ENCODE data around the gene PCNT.
A peak's percentile ranks its signal among the peaks of the same experiment; 100 is the strongest.
"Not testable (repeated sequence)": the region's sequence is repeated elsewhere in the genome, so short reads cannot be mapped to it uniquely, and the experiment has no call there.

PCNT gene

GRCh38 chr21:46381541-46381940 lies 57.6 kb downstream of the PCNT start:
- no peak for DNase-seq (ENCODE audit: low read depth)

GRCh38 chr21:46384556-46384955 lies 60.6 kb downstream of the PCNT start:
- DNase-seq (ENCODE audit: low read depth): no peak

DNA sequence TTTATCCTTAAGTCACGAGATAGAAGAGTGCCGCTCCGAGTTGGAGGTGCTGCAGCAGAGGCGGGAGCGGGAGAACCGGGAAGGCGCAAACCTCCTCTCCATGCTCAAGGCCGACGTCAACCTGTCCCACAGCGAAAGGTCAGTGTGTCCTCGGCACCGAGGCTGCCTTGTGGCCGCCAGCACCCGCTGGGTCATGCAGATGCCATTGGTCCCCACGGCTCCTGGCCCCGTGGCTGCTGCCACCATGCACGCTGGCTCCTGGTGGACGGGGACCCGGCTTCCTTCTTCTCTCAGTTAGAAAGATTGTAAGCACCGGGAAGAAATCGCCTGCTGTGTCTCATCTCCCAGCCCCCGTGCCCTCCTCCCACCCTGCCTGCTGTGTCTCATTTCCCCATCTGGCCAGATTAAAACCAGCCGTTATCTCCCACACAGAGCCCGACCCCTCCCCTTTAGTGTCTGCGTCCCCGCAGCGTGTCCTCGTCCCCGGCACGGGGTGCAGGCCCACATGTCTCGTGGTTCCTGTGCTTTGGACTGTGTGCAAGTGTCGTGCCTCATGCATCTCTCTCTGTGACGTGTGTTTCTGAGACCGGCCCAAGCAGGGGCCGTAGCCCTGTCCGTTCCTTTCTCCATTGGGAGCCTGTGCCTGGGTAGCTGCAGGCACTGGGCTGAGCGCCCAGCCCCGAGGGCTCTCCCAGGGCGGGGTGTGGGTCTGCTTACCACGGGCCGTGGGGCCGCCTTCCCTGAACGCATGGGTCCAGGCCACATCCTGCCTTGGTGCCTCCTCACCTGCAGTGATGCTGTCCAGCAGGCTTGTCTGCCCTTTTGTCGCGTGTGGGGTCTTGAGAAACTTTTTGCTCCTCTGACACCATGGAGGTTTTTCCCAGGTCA lies 62.1 kb downstream of the PCNT start:
- DNase-seq (ENCODE audit: low read depth): no peak

GRCh38 chr21:46386734-46387088 lies 62.8 kb downstream of the PCNT start:
- DNase-seq (ENCODE audit: low read depth): no peak

DNA sequence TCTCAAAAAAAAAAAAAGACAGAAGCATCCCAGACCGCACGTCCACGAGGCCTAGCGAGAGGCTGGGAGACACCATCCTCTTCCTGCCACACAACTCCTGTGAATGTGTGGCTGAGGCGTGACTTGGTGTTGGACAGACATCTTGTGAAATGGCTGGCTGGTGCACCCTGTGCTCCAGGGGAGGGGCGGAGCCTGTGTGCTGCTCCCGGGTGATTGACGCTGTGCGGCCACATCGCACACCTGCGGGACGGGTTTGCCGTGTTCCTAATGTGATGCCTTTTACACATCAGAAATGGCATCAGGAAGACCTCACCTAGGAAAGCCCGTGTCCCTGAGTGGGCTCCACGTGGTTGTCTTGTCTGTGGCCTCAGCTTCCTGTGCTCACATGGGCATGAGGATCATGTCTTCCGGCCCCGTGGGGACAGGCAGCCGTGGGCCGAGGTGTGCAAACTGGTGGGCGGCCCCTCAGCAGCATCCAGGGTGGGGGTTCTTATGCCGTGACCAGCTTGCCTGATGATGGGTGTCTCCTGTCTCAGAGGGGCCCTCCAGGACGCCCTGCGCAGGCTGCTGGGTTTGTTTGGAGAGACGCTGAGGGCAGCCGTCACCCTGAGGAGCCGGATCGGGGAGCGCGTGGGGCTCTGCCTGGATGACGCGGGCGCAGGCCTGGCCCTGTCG lies 64.4 kb downstream of the PCNT start:
- no peak for DNase-seq (ENCODE audit: low read depth)

- DNase-seq (ENCODE audit: low read depth): no peak
These were observed 64.9 kb downstream of the PCNT start for GRCh38 chr21:46388896-46389295.

GRCh38 chr21:46390603-46391545 lies 66.9 kb downstream of the PCNT start:
- no peak for DNase-seq (ENCODE audit: low read depth)

- DNase-seq (ENCODE audit: low read depth): no peak
These were observed 67.8 kb downstream of the PCNT start for GRCh38 chr21:46391773-46392172.

GRCh38 chr21:46392921-46393320 lies 69.0 kb downstream of the PCNT start:
- DNase-seq (ENCODE audit: low read depth): peak; percentile 68

- no peak for DNase-seq (ENCODE audit: low read depth)
These were observed 69.5 kb downstream of the PCNT start for GRCh38 chr21:46393451-46393940.

DNA sequence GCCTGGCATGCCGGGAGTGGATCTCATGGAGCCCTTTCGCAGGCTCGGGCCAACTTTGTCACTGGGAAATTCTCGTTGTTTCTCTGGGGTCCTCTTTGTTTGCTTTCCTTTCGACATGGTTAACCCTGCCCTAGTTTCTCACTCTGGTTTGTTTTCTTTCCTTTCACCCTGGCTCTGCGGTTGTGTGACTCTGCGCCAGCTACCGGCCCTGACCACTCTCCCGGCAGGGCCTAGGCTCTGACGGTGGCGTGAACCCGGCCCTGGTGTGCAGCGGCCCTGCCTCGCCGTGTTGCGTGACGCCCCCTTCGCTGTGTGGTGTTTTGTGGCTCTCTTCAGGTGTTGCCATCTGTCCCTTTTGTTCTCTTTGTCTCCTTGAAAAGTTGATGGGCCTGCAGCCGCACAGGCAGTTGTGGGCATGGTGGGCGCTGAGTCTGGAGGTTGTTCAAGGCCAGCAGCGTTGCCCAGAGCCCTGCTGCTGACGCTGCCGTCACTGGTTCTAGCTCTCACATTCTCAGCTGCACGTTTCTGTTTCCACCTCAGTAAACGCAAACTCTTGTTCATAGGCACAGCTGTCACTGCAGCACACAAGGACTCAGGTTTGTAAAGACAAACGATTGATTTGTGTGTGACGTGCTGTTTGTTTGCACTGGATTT lies 70.1 kb downstream of the PCNT start:
- peak; percentile 41 for DNase-seq (ENCODE audit: low read depth)

GRCh38 chr21:46394595-46395104 lies 70.7 kb downstream of the PCNT start:
- no peak for DNase-seq (ENCODE audit: low read depth)

- no peak for DNase-seq (ENCODE audit: low read depth)
These were observed 73.4 kb downstream of the PCNT start for GRCh38 chr21:46397211-46397905.

DNA sequence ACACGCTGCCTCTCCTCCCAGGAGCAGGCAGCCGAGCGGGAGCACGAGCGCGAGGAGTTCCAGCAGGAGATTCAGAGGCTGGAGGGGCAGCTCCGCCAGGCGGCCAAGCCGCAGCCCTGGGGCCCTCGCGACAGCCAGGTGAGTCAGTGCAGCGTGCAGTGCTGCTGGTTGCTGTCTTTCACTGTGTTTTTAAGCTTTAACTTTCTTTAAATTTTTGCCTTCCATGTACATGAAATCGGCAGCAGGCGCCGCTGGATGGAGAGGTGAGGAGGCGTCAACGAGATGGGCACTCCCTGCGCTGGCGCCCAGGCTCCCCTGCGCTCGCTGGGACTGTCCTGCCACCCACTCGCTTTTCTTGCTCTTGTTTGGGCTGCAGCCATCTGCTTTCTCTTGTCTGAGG lies 74.0 kb downstream of the PCNT start:
- DNase-seq (ENCODE audit: low read depth): no peak

DNA sequence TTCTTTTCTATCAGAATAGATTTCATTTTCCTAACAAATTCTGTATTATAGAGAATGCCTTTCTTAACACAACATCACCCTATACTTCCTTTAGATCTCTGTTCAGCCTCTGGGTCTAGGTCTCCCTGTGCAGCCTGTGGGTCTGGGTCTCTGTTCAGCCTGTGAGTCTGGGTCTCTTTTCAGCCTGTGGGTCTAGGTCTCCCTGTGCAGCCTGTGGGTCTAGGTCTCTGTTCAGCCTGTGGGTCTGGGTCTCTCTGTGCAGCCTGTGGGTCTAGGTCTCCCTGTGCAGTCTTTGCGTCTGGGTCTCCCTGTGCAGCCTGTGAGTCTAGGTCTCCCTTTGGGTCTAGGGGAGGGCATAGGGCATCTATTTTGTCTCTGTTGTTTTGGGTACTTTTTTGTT lies 75.2 kb downstream of the PCNT start:
- DNase-seq (ENCODE audit: low read depth): no peak

DNA sequence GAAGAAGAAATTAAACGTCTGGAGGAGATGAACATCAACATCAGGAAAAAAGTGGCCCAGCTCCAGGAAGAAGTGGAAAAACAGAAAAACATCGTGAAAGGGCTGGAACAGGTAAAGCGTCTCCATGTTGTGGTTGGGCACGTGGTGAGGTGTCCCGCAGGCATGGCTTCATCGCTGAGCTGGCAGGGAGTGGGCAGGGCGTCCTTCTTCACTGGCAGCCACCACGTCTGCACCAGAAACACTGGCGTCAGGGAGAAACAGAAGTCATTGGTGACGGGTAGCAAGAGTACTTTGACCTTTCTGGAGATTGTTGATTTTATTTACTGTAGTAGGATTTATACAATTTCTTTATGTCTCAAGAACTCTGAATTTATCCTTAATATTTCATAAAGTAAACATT lies 75.7 kb downstream of the PCNT start:
- no peak for DNase-seq (ENCODE audit: low read depth)

GRCh38 chr21:46401186-46401910 lies 77.4 kb downstream of the PCNT start:
- no peak for DNase-seq (ENCODE audit: low read depth)

- DNase-seq (ENCODE audit: low read depth): no peak
These were observed 78.5 kb downstream of the PCNT start for GRCh38 chr21:46402421-46402820.

- not testable (repeated sequence) for DNase-seq (ENCODE audit: low read depth)
These were observed 79.4 kb downstream of the PCNT start for GRCh38 chr21:46403234-46403811.

DNA sequence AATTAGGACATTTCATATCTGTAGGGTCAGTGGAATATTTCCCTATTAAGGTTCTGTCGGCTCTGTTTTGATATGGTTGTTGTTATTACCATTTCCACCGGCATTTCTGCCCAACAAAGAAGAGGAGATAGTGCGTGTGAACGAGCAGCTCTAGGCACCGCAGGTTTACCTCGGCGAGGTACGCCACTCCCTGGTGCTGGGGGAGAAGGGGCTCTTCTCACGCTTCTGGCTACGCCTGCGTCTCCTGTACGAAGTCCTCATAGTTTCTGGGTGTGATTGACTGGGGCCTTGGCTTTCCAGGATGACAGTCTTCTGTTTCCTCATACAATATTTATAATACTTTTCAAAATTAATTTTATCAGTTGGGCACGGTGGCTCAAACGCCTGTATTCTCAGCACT lies 80.3 kb downstream of the PCNT start:
- DNase-seq (ENCODE audit: low read depth): no peak
